Trophoblast cell (in vitro differentiated cells and primary cell): Measurements from ENCODE around the gene CSNK2A1.

ENCODE experiments used
- DNase-seq, 2 donors: peaks; one replicate each; pipeline ENCODE4 v3.0.0-alpha.2; 2016
- H2AFZ ChIP-seq: 2 replicates; pipeline ENCODE4 v1.6.1; 2013; ENCODE audit warnings: low read length, moderate library complexity, mild to moderate bottlenecking; ENCODE audit not compliant: insufficient read depth, poor library complexity
- H2AK5ac ChIP-seq: 2 replicates; pipeline ENCODE4 v1.6.1; 2013; ENCODE audit warnings: mild to moderate bottlenecking, low read length
- H2BK120ac ChIP-seq: 2 replicates; pipeline ENCODE4 v1.6.1; 2013; ENCODE audit warnings: low read length, mild to moderate bottlenecking, moderate library complexity; ENCODE audit not compliant: insufficient read depth, poor library complexity
- H2BK12ac ChIP-seq: 2 replicates; pipeline ENCODE4 v1.6.1; 2013; ENCODE audit warnings: mild to moderate bottlenecking, low read length, moderate library complexity
- H2BK5ac ChIP-seq: 2 replicates; pipeline ENCODE4 v1.6.1; 2013; ENCODE audit warnings: low read length, low read depth, moderate library complexity, mild to moderate bottlenecking; ENCODE audit not compliant: poor library complexity
- H3K14ac ChIP-seq: 2 replicates; pipeline ENCODE4 v1.6.1; 2013; ENCODE audit warnings: mild to moderate bottlenecking, low read length
- H3K18ac ChIP-seq: 2 replicates; pipeline ENCODE4 v1.6.1; 2013; ENCODE audit warnings: mild to moderate bottlenecking, low read length
- H3K23ac ChIP-seq: 2 replicates; pipeline ENCODE4 v1.6.1; 2013; ENCODE audit warnings: low read length
- H3K27ac ChIP-seq: 2 replicates; pipeline ENCODE4 v1.5.1; 2013; ENCODE audit warnings: low read depth, mild to moderate bottlenecking, inconsistent platforms, low read length, moderate library complexity
- H3K27me3 ChIP-seq: 2 replicates; pipeline ENCODE4 v1.6.1; 2013; ENCODE audit warnings: inconsistent platforms, mild to moderate bottlenecking, low read length, moderate library complexity; ENCODE audit not compliant: insufficient read depth
- H3K36me3 ChIP-seq, 2 experiments: 1 replicate in 1 of 2; 2 replicates in 1 of 2; pipeline ENCODE4 v1.6.1; 2013; ENCODE audit warnings: low read length in 2 of 2, mild to moderate bottlenecking in 2 of 2, moderate library complexity in 1 of 2; ENCODE audit not compliant: insufficient read depth in 2 of 2, control insufficient read depth in 1 of 2
- H3K4ac ChIP-seq: 2 replicates; pipeline ENCODE4 v1.6.1; 2013; ENCODE audit warnings: low read depth, mild to moderate bottlenecking, low read length, moderate library complexity
- H3K4me1 ChIP-seq, 2 experiments: 1 replicate in 1 of 2; 2 replicates in 1 of 2; pipeline ENCODE4 v1.6.1; 2013; ENCODE audit warnings: low read length in 2 of 2, mild to moderate bottlenecking in 2 of 2, moderate library complexity in 1 of 2; ENCODE audit not compliant: insufficient read depth in 2 of 2, control insufficient read depth in 1 of 2
- H3K4me2 ChIP-seq: 2 replicates; pipeline ENCODE4 v1.6.1; 2013; ENCODE audit warnings: inconsistent platforms, mild to moderate bottlenecking, low read length, moderate library complexity
- H3K4me3 ChIP-seq: 2 replicates; pipeline ENCODE4 v1.5.1; 2013; ENCODE audit warnings: mild to moderate bottlenecking, low read depth, low read length, inconsistent platforms
- H3K79me1 ChIP-seq: one replicate; pipeline ENCODE4 v1.6.1; 2013; ENCODE audit warnings: low read length
- H3K79me2 ChIP-seq: 2 replicates; pipeline ENCODE4 v1.6.1; 2013; ENCODE audit warnings: low read length, mild to moderate bottlenecking; ENCODE audit not compliant: control insufficient read depth, insufficient read depth, poor library complexity
- H3K9ac ChIP-seq: 2 replicates; pipeline ENCODE4 v1.6.1; 2013; ENCODE audit warnings: mild to moderate bottlenecking, low read length
- H3K9me3 ChIP-seq: 2 replicates; pipeline ENCODE4 v1.6.1; 2013; ENCODE audit warnings: low read depth, mild to moderate bottlenecking, control low read depth, inconsistent platforms, low read length; ENCODE audit not compliant: insufficient read depth
- H4K12ac ChIP-seq: 2 replicates; pipeline ENCODE4 v1.6.1; 2013; ENCODE audit warnings: low read depth, mild to moderate bottlenecking, low read length, moderate library complexity
- H4K8ac ChIP-seq: 2 replicates; pipeline ENCODE4 v1.6.1; 2013; ENCODE audit warnings: low read depth, mild to moderate bottlenecking, low read length, moderate library complexity
- H4K91ac ChIP-seq: one replicate; pipeline ENCODE4 v1.6.1; 2013; ENCODE audit warnings: low read depth, mild to moderate bottlenecking, low read length, moderate library complexity
- WGBS: extraction: QIAGEN DNeasy Blood & Tissue Kit; methylation state at CpG from one replicate; pipeline ENCODE4 v1.1.7; 2013; ENCODE audit warnings: missing lambda C conversion rate; ENCODE audit not compliant: insufficient read length, insufficient coverage; ENCODE audit errors: extremely low coverage; 5-methylcytosine and 5-hydroxymethylcytosine counted together

The CSNK2A1 gene

GRCh38 chr20:556984-557383, 13.4 kb upstream of the CSNK2A1 start:
- Histone ChIP-seq H2BK12ac (no peak overlapping the region), H3K9ac (no peak overlapping the region), H3K79me2 (no peaks in the 10 kb centered on the region), H3K36me3 (no peaks in the 10 kb centered on the region), H3K4me1 (no peaks in the 10 kb centered on the region), H3K4me2 (no peak overlapping the region), H3K23ac (no peak overlapping the region), H4K12ac (no peak overlapping the region), H3K14ac (no peak overlapping the region), H3K4me3 (no peak overlapping the region), H3K79me1 (no peaks in the 10 kb centered on the region), H2BK120ac (no peak overlapping the region), H4K8ac (no peak overlapping the region), H3K9me3 (peaks cover 2% of the 10 kb centered on the region), H2AK5ac (no peak overlapping the region), H3K27me3 (no peaks in the 10 kb centered on the region), H3K18ac (no peak overlapping the region), H2BK5ac (no peak overlapping the region), H3K27ac (no peak overlapping the region), H3K4ac (no peak overlapping the region), H4K91ac (no peak overlapping the region), H2AFZ (no peak overlapping the region)
- no peak for DNase-seq
- no CpG with 5 or more reads among the region's 2 CpGs for WGBS

DNA sequence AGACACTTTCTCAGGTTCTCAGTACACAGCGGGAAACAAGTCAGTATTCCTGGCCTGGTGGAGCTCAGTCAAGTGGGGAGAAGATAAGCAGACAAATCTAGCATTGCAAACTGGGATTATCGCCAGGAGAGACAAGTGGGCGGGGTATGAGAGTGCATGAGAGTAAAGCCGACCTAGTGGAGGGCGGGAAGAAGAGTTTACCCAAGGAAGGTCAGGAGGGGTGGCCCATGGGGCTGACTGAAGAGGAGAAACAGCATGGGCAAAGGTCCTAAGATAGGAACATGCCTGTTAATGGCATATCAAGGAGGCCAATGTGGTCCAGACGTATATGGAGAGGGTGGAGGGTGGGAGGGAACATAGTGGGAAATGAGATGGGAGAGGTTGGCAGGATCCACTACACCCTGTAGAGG, 12.4 kb upstream of the CSNK2A1 start:
- H3K4me2 ChIP-seq = no peak overlapping the region
- no peak overlapping the region for H3K14ac ChIP-seq
- no peak overlapping the region for H3K23ac ChIP-seq
- H2AK5ac ChIP-seq = no peak overlapping the region
- H2BK120ac ChIP-seq = no peak overlapping the region
- no CpG with 5 or more reads among the region's 6 CpGs for WGBS
- H3K4me3 ChIP-seq = no peak overlapping the region
- no peak overlapping the region for H2BK5ac ChIP-seq
- H2BK12ac ChIP-seq = no peak overlapping the region
- no peak overlapping the region for H3K18ac ChIP-seq
- H3K4me1 ChIP-seq = no peaks in the 10 kb centered on the region
- H4K8ac ChIP-seq = no peak overlapping the region
- DNase-seq = no peak
- H3K79me2 ChIP-seq = no peaks in the 10 kb centered on the region
- no peaks in the 10 kb centered on the region for H3K79me1 ChIP-seq
- H3K36me3 ChIP-seq = no peaks in the 10 kb centered on the region
- H3K27ac ChIP-seq = no peak overlapping the region
- peaks cover 2% of the 10 kb centered on the region for H3K9me3 ChIP-seq
- H4K12ac ChIP-seq = no peak overlapping the region
- no peak overlapping the region for H3K9ac ChIP-seq
- H3K27me3 ChIP-seq = no peaks in the 10 kb centered on the region
- H3K4ac ChIP-seq = no peak overlapping the region
- no peak overlapping the region for H4K91ac ChIP-seq
- no peak overlapping the region for H2AFZ ChIP-seq

GRCh38 chr20:550611-551010, 7.0 kb upstream of the CSNK2A1 start:
- no peaks in the 10 kb centered on the region for H3K79me2 ChIP-seq
- no peak overlapping the region for H4K12ac ChIP-seq
- H3K9me3 ChIP-seq = no peaks in the 10 kb centered on the region
- no peak overlapping the region for H3K14ac ChIP-seq
- H2BK120ac ChIP-seq = no peak overlapping the region
- H3K27ac ChIP-seq = no peak overlapping the region
- H3K36me3 ChIP-seq = no peaks in the 10 kb centered on the region
- no CpG with 5 or more reads among the region's 7 CpGs for WGBS
- DNase-seq = no peak
- no peak overlapping the region for H2BK5ac ChIP-seq
- H2AFZ ChIP-seq = no peak overlapping the region
- no peak overlapping the region for H4K91ac ChIP-seq
- H3K27me3 ChIP-seq = no peaks in the 10 kb centered on the region
- no peak overlapping the region for H3K18ac ChIP-seq
- H3K4me3 ChIP-seq = no peak overlapping the region
- no peaks in the 10 kb centered on the region for H3K79me1 ChIP-seq
- H4K8ac ChIP-seq = no peak overlapping the region
- H2AK5ac ChIP-seq = no peak overlapping the region
- no peak overlapping the region for H3K9ac ChIP-seq
- H3K4me1 ChIP-seq = no peaks in the 10 kb centered on the region
- H3K4me2 ChIP-seq = no peak overlapping the region
- H3K4ac ChIP-seq = no peak overlapping the region
- H3K23ac ChIP-seq = peak overlapping the region; percentile 81
- no peak overlapping the region for H2BK12ac ChIP-seq

- no peaks in the 10 kb centered on the region for H3K79me1 ChIP-seq
- H3K4me1 ChIP-seq = no peaks in the 10 kb centered on the region
- no peak overlapping the region for H2BK12ac ChIP-seq
- H3K36me3 ChIP-seq = no peaks in the 10 kb centered on the region
- no peak overlapping the region for H3K4me2 ChIP-seq
- no peak overlapping the region for H3K18ac ChIP-seq
- H4K12ac ChIP-seq = no peak overlapping the region
- no peak overlapping the region for H4K91ac ChIP-seq
- H3K27ac ChIP-seq = no peak overlapping the region
- H2BK120ac ChIP-seq = no peak overlapping the region
- no peaks in the 10 kb centered on the region for H3K27me3 ChIP-seq
- DNase-seq = no peak
- no peaks in the 10 kb centered on the region for H3K79me2 ChIP-seq
- no peak overlapping the region for H3K4me3 ChIP-seq
- H3K23ac ChIP-seq = no peak overlapping the region
- no peaks in the 10 kb centered on the region for H3K9me3 ChIP-seq
- H3K9ac ChIP-seq = no peak overlapping the region
- H2AK5ac ChIP-seq = no peak overlapping the region
- no peak overlapping the region for H2BK5ac ChIP-seq
- H2AFZ ChIP-seq = no peak overlapping the region
- H4K8ac ChIP-seq = no peak overlapping the region
- no peak overlapping the region for H3K14ac ChIP-seq
- no peak overlapping the region for H3K4ac ChIP-seq
- WGBS = no CpG with 5 or more reads among the region's 4 CpGs
These were observed 6.3 kb upstream of the CSNK2A1 start for GRCh38 chr20:549722-550496.
